ACHN (cell line): ENCODE data around the gene FOXP1.

Experiments used
- DNase-seq: peaks from one replicate; pipeline ENCODE4 v3.0.0-alpha.2; 2015
- in situ Hi-C: cut with HindIII; loops from 2 replicates; pipeline ENCODE4 v1.10.0; 2017; ENCODE audit warnings: low sequenced_read_pairs, low pct_ligation_motif_present, low pct_unique_long_range_greater_than_20kb

Gene FOXP1

DNA sequence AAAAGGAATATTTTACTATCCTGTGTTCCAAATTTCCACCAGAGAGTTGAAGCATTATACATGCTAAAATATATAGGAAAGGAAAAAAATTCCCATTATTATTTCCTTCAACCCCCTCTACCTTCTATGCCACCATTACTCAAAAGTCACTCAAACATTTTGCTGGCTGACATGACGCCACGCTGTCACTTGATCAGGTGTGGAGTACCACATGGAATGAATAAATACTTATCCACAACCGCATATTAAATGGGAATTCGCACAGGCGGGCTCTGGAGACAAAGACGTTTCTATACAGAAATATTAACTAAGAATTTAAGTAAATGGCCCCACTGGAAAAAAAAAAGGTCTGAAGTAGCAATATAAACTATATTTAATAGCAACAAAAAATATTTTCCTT is 266.4 kb downstream of the FOXP1 start:
- in situ Hi-C loops = no loop called here
- no peak for DNase-seq

DNA sequence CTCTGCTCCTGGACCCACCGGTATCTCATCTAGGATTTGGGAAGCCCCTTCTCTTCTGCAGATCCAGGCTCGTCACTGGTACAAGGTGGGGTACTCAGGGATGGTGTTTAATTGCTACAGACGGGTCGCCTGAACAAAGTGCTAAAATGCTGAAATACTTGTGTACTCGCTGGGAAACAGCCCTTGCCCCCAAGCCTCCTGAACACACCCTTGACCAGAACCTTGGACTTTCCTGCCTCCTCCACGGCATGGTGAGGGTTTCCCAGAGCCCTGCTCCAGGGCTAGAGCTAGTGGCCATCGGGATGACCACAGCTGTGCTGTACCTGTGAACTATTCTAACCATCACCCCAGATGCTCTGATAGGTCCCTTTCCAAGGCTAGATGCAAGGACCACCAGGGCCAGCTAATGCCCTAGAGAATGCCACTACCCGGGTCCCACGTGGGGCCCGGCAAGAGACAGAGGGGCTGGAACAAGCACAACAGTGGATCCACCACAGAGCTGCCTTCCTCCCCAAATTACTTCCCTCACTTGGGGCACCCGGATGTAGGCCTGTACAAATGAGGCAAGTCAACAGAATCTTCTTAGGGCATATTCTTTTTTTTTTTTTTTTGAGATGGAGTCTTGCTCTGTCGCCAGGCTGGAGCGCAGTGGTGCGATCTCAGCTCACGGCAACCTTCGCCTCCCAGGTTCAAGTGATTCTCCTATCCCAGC is 267.3 kb downstream of the FOXP1 start:
- in situ Hi-C loops = no loop called here
- DNase-seq = no peak

DNA sequence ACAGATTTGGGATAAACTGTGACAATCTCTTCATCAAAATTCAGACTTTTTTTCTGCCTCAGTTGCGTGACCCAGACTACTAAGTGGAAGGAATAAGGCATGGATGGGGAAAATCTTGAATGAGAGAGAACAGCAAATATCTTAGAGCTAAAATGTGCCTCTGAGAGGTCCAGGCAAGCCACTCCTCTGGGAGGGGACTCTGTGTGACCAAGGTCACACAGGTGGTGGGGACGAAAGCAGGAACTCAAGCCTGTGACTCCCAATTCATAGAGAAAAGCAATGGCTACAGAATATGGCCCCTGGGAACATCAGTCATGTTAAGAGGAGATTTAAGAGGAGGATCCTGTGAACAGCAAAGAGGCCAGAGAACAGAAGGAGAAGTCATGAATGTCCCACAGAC is 268.1 kb downstream of the FOXP1 start:
- in situ Hi-C loops = no loop called here
- no peak for DNase-seq

DNA sequence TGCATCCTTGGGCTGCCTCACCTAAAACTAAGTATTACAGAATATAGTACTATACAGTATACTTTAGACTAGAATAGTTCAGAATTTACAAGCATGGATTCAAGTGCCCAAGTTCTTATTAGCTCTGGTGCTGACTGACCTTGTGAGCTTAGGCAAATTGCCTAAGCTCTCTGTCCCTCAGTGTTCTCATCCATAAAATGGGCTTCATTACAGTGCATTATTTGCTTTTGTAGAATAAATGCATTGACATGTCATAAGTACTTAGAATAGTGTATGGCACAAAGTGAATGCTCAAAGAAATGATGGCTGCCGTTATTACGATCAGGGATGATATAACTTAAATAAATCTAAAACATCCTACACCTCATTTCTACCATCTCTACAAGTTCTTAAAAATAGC is 269.7 kb downstream of the FOXP1 start:
- in situ Hi-C loops = no loop called here
- DNase-seq = no peak

DNA sequence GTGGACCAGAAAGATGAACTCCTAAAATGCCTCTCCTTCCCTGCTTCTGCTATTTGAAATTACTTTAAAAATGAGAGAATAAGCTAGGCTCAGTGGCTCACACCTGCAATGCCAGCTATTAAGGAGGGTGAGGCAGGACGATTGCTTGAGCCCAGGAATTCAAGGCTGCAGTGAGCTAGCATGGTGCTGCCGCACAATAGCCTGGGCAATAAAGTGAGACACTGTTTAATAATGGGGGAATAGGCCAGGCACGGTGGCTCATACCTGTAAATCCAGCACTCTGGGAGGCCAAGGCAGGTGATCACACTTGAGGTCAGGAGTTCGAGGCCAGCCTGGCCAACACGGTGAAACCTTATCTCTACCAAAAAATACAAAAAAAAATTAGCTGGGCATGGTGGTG is 271.1 kb downstream of the FOXP1 start:
- DNase-seq = no peak
- in situ Hi-C loops = no loop called here

DNA sequence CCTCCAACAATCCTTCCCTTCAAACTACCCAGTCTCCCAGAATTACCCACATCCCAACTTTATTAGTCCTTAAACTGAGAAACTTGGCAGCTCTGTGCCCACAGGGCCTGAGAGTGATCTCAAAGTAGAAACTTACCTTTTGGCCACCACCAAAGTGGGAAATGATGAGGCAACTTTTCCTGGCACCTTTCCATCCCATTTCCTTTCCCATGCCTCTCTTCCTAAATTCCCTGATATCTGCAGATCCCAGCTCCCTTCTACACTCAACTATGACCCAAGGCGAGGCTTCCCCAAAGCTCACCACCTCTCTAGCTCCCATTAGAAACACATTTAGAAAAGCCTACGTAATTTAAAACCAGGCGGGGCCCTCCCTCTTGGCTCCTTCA is 271.9 kb downstream of the FOXP1 start:
- in situ Hi-C loops = no loop called here
- no peak for DNase-seq

DNA sequence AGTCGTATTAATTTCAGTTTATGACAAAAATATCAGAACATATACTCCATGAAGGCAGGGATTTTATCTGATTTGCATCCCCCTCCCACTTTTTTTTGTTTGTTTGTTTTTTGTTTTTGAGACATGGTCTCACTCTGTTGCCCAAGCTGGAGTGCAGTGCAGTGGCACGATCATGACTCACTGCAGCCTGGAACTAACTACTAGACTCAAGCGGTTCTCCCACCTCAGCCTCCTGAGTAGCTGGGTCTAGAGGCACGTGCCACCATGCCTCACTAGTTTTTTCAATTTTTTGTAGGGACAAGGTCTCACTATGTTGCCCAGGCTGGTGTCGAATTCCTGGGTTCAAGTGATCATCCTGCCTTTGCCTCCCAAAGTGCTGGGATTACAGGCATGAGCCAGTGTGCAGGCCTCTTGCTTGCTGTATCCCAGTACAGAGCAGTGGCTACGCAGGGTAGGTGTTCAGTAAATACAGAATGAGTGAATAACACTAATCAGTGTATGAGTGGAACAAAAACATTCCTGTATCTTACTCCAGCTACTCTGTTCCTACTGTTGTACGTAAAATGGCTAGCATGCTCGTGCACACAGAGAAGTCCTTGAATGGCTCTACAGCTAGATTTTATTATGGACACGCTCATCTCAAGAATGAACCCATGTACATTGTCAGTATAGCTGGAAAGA is 272.4 kb downstream of the FOXP1 start:
- in situ Hi-C loops = no loop called here
- no peak for DNase-seq

DNA sequence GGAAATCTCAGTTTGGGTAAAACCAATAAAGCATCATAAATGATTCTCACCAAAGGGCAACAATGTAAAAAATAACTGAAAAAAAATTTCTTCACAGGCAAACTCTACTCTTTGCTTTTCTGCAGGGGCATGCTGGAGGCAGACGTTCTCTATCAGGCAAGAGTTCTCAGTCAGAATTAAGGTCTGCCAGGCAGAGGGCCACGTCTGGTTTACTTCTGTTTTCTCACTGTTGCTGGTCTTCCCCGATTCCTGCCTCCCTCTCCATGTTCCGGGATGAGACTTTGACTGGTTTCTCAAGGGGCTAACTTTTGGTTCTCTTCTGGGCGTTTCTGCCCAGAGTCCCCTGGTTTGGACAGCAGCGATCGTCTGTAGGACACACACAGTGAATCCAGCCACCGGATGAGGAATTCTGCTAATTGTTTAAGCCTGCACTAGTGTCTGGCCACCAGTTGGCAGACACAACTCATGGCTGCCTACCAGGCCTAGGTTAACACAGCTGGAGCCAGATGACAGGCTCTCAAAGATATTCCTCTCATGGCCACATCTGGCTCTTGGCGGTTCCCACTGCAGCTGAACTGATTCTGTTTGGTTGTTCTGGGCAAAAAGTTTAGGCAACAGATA is 273.1 kb downstream of the FOXP1 start:
- DNase-seq = no peak
- in situ Hi-C loops = no loop called here

DNA sequence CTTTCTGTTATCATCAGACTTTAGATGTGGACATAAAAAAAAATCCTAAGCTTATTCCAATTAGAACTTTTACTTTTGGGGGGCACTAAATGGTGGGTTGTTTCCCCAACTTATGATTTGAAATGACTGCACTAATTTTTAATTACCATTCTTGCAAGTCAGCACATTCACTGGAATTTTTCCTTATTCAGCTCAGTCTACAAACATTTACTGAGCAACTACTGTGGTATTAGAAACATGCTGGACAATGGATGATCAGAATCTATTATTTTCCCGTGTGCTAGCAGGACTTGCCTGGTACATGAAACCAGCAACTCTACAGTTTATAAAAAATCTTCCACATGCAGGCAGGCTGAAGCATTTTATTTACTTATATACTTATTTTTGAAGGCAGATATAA is 273.6 kb downstream of the FOXP1 start:
- in situ Hi-C loops = no loop called here
- DNase-seq = no peak

DNA sequence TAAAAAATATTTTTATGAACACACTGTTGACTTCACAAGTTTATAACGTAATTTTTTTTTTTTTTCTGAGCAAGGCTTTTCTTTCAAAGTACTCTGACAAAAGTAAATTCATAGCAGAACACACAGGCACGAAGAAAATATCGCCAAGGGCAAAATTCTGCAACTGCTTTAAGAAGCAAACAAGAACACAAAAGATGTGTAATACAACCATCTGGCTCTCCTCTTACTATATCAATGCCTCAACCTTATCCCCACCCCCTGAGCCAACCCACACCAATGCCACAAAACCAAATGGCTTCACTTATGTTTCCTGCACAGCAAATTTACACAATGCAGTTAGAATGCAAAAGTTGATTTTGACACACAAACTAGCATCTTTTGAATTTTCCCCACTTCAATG is 274.2 kb downstream of the FOXP1 start:
- in situ Hi-C loops = no loop called here
- DNase-seq = no peak

DNA sequence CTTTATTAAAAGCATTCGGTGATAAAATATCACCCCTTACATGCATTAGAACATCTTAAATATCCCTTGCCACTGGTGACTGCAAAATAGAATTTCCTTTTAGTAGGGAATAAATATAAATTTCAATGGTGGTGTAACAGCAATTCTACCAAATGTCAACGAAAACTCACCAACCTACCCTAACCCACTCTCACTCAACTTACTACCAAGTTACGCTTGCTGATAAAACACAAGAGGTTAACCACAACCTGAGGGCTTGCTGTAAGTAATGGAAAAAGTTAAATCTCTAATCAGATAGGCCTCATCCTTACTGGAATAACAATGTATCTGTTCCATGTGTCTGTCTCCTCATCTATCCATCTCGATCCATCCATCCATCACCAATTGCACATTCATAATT is 274.7 kb downstream of the FOXP1 start:
- in situ Hi-C loops = no loop called here
- DNase-seq = no peak

DNA sequence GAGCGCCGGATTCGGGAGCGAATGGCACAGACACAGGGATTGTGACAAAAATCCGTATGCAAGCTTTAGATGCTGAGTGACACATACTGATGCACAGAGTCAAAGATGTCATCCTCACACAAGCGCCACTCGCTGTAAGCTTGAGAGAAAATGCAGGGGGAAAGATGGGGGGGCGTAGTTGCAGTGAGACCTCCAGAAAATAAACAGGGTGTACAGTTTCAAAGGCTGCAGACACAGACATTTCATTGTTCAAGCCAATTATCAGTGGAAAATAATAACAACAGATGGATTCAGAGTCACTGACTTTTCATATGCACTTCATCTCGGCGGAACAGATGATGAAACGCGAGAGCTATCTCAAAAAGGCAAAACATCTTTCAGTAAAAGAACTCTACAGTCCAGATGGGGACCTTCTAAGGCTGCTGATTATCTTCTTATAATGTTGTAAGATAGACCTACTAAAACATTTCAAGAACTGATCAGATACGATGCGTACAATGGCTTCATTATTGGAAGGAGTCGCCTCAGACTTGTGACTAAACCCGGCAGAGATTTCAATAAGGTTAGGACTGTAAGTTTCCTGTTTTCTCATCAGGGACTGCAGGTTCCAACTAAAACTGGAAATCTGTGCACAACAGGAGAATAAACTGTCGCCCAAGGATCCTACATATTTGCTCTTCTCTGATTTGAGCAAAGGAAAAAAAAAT is 275.4 kb downstream of the FOXP1 start:
- in situ Hi-C loops = no loop called here
- DNase-seq = no peak

DNA sequence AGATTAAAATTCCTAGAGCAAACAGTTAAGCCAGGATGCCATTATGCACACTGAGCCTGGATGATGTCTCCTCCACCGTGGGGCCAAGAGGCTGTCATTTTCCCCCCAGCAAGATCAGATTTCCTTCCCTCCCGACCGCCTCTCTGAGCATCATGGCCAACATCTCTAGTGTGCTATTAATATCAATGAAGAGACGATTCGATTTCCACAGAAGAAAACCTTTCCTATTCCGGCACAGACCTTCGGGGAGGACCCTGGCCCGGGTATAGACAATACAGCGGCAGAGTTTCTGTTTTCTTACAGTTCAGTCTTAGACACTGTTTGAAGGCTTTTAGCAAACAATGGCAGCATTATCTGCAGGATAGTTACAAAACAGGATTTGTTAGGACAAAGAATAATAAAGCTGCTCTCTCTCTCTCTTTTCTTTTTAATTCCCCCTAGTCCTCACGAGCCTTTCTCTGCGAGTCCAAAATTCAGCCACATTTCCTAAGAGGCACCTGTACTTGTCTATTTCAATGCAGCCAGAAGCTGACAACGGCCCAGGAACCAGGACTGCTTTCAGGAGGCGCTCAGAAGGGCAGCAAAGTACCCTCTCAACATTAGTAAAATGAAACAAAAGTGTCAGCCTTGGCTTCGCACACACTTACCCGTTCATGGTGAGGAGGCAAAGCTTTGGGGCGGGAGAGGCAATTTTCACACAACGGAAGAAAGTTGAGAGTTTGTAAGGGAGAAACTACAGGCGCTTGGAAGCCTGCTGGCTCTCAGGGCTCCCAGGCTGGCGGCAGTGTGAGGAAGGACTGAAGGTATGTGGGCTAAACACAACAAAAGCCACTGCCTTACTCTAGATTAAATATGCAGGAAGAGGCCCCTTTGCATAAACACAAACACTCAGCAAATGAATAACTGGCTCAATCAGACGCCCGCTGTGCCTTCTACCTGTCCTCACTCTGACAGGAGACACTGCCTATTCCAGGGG is 278.0 kb downstream of the FOXP1 start:
- DNase-seq = peak; percentile 22
- in situ Hi-C loops = no loop called here

DNA sequence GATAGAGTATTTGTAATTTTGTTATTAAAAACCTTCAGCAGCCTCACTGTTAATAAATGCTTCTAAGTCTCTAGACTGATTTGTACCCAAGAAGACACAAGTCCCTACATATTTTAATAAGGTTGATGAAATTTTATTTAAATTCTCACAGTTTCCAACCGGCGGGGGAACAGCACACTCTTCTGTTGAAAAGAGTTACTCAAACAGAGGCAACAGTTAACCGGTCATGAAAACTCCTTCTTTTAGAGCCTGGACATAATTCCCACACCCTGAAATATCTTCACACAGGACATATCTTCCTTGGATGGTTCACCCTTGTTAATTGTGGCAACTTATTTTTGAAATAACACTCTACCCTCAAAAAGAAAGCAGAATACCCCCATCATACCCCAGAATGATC is 278.8 kb downstream of the FOXP1 start:
- in situ Hi-C loops = no loop called here
- DNase-seq = no peak

DNA sequence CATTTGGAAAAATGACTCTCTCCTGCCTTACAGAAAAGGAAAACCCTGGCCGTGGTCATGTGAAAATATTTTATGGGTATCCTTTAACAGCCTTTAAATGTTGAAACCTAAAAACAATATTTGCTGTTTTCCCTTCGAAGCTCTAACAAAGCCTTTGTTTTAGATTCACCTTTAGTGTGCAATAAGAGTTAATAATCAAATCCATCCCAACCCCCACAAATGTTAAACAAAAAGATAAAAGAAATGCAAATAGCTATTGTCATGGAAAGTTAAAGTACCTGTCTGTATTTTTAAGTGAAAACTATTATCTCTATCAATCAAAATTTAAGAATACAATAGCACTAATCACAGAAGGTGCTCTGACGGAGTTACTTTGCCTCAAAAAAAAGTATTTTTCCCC is 279.3 kb downstream of the FOXP1 start:
- DNase-seq = no peak
- in situ Hi-C loops = no loop called here

DNA sequence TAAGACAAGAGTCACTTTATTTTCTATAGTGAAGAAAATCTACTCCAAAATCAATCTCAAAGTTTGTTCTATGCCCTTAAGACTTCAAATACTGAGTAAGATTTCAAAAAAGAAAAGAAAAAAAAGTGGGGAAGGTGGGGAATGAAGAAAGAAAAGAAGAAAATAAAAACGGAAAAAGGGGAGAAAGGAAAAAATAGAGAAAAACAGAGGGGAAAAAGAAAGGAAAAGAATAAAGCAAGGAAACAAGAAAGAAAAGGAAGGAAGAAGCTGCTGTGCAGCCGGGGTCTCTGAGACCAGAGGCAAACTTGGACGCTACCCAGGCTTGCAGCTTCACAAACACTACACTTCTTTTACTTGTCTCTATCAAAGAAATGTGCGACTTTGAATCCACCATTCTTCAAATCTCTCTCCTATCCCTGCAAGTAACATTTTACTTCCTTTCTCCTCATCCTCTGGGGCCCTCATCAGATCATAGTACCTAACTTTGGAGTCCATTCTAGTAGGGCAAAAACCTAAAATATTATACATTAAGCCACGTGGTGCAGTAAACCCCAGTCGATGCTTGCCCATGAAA is 279.8 kb downstream of the FOXP1 start:
- in situ Hi-C loops = no loop called here
- DNase-seq = no peak

DNA sequence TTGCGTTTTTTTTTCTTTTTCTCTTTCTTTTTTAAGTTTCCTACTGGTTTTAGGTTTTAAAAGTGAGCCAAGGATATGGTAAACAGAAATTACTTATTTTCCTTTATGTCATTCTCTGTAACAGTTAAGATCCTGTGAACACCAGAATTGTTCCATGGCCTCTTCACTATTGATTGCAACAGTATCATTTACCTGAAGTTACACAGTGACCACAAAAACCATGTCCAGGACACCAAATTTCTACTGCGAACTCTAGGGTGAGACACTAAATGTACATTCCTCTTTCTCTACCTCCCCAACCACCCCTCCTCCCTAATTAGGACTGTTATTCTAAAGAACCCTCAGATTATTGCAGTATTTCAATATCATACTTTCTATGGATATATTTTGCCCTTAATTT is 280.9 kb downstream of the FOXP1 start:
- in situ Hi-C loops = no loop called here
- DNase-seq = no peak

DNA sequence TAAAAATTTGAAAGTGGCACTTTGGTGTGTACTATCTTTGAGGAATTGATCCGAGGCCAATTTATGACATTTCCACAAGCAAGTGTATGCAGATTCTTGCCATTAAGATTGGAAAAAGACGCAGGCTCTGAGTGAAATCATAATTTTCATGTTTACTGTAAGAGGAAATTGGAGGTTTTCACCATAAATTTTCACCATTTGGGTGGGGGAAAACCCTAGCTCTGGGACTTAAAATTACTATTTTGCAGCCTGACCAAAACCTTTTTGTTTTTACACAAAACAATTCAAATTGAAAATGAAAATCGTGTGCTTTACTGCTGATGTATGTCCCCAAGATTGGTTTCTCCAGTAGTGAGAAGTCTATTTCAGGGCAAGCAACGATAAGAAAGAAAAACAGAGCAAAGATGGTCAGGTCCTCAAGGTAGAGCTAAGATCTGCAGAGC is 282.6 kb downstream of the FOXP1 start:
- in situ Hi-C loops = no loop called here
- no peak for DNase-seq
